Endothelial cell of umbilical vein (primary cell): ENCODE measurements around the gene CREB3L2. TPM values are rescaled to one million over a fixed set of nuclear protein-coding genes. Genes with fewer than 3 reads are reported as not detected.

ENCODE experiments used
- BruUV-seq: library from RNA; stranded (reverse); fragments of 400-500 nt; replicated peaks from 2 replicates; lab custom pipeline; 2021; lab: Mats Ljungman, UMichigan
- CTCF ChIA-PET: fragments of 300-600, 350-600 bp; sonication (Branson Sonifier 250); formaldehyde crosslinking; loops from one replicate; lab custom pipeline; 2021; ENCODE audit warnings: antibody characterized with exemption, inconsistent platforms; lab: Charles Lee
- POLR2A ChIA-PET: fragments of 300-600, 350-600 bp; sonication (Branson Sonifier 250); formaldehyde crosslinking; loops from one replicate; lab custom pipeline; 2021; ENCODE audit warnings: antibody characterized with exemption, inconsistent platforms; lab: Charles Lee
- DNase-seq: peaks from one replicate; pipeline ENCODE4 v3.0.0-alpha.2; 2011; ENCODE audit warnings: low read depth, low spot score
- FAIRE-seq: peaks from 2 replicates; lab custom pipeline; 2011; peaks lifted over from hg19 to GRCh38; lab: Jason Lieb, UNC
- H2AFZ ChIP-seq: 2 replicates; pipeline ENCODE4 v1.6.0; 2012; ENCODE audit warnings: low read depth, low read length, control low read depth, inconsistent platforms
- H3K27ac ChIP-seq: 2 replicates; pipeline ENCODE4 v1.5.1; 2011; ENCODE audit warnings: low read depth, mild to moderate bottlenecking, control low read depth, low read length, moderate library complexity; ENCODE audit not compliant: insufficient read depth
- H3K27me3 ChIP-seq, 2 experiments: 2 replicates each; pipeline versions ENCODE4 v1.6.0 to v1.6.1; 2011; ENCODE audit warnings: low read length in 2 of 2, mixed read lengths in 1 of 2; ENCODE audit not compliant: control insufficient read depth in 2 of 2, insufficient read depth in 2 of 2
- H3K36me3 ChIP-seq, 2 experiments: 2 replicates in 1 of 2; 3 replicates in 1 of 2; pipeline ENCODE4 v1.5.1; 2011; ENCODE audit warnings: low read length in 2 of 2, mild to moderate bottlenecking in 1 of 2, moderate library complexity in 1 of 2; ENCODE audit not compliant: control insufficient read depth in 2 of 2, insufficient read depth in 2 of 2; ENCODE audit errors: extremely low read depth in 1 of 2
- H3K4me1 ChIP-seq: 3 replicates; pipeline ENCODE4 v1.5.1; 2011; ENCODE audit warnings: mild to moderate bottlenecking, low read length; ENCODE audit not compliant: control insufficient read depth, insufficient read depth; ENCODE audit errors: extremely low read depth
- H3K4me2 ChIP-seq: 2 replicates; pipeline ENCODE4 v1.6.1; 2011; ENCODE audit warnings: low read length, control low read depth, mixed read lengths; ENCODE audit not compliant: insufficient read depth
- H3K4me3 ChIP-seq, 3 experiments: fragments of 200-600 bp in 1 of 3; sonication (generic), shearing (Covaris generic) in 1 of 3; replicated peaks in 1 of 3; 2 replicates each; pipeline ENCODE4 v1.5.1; 2011 to 2016; ENCODE audit warnings: control low read depth in 3 of 3, low read length in 3 of 3, mild to moderate bottlenecking in 2 of 3, inconsistent platforms in 1 of 3, low read depth in 1 of 3, moderate library complexity in 1 of 3; ENCODE audit not compliant: insufficient read depth in 1 of 3
- H3K79me2 ChIP-seq: 2 replicates; pipeline ENCODE4 v1.6.0; 2012; ENCODE audit warnings: low read length, inconsistent platforms; ENCODE audit not compliant: control insufficient read depth, insufficient read depth
- H3K9ac ChIP-seq: replicated peaks from 2 replicates; pipeline ENCODE3; 2011; ENCODE audit warnings: low read length, control low read depth; ENCODE audit not compliant: insufficient read depth; ENCODE audit errors: extremely low read depth
- H3K9me1 ChIP-seq: replicated peaks from 3 replicates; pipeline ENCODE4 v1.6.0; 2011; ENCODE audit warnings: mild to moderate bottlenecking, low read length; ENCODE audit not compliant: control insufficient read depth, insufficient read depth; ENCODE audit errors: extremely low read depth
- H3K9me3 ChIP-seq: replicated peaks from 2 replicates; pipeline ENCODE4 v1.5.1; 2012; ENCODE audit warnings: low read length, inconsistent platforms; ENCODE audit not compliant: control insufficient read depth, insufficient read depth
- H4K20me1 ChIP-seq: replicated peaks from 2 replicates; pipeline ENCODE3; 2011; ENCODE audit warnings: mild to moderate bottlenecking, low read length; ENCODE audit not compliant: control insufficient read depth, insufficient read depth; ENCODE audit errors: extremely low read depth
- EZH2 ChIP-seq: IDR thresholded peaks from 2 replicates; pipeline ENCODE4 v1.6.1; 2012; ENCODE audit warnings: borderline replicate concordance, low read depth, mild to moderate bottlenecking, moderate library complexity, low read length, inconsistent platforms; ENCODE audit not compliant: severe bottlenecking
- FOS ChIP-seq: IDR thresholded peaks from 2 replicates; pipeline ENCODE4 v1.6.1; 2011; ENCODE audit warnings: mild to moderate bottlenecking, low read length, moderate library complexity, borderline replicate concordance; ENCODE audit not compliant: insufficient read depth
- JUN ChIP-seq: IDR thresholded peaks from 2 replicates; pipeline ENCODE4 v1.6.1; 2011; ENCODE audit warnings: borderline replicate concordance, low read depth; ENCODE audit not compliant: insufficient read length, insufficient read depth
- MYC ChIP-seq: IDR thresholded peaks from one replicate; pipeline ENCODE4 v1.6.1; 2011; ENCODE audit warnings: mild to moderate bottlenecking, low read depth, low read length
- POLR2A ChIP-seq: IDR thresholded peaks from 2 replicates; pipeline ENCODE4 v1.6.1; 2012; ENCODE audit warnings: low read depth, mild to moderate bottlenecking, control low read depth, low read length
- POLR2AphosphoS5 ChIP-seq: IDR thresholded peaks from 2 replicates; pipeline ENCODE4 v1.6.1; 2012; ENCODE audit warnings: low read depth, mild to moderate bottlenecking, control low read depth, low read length, moderate library complexity; ENCODE audit not compliant: insufficient read depth
- dilution Hi-C: fragments of 300-500 bp; cut with MboI; formaldehyde crosslinking; loops from one replicate; pipeline ENCODE4 v1.15.0; 2019; ENCODE audit warnings: low sequenced_read_pairs; ENCODE audit not compliant: extremely low pct_ligation_motif_present
- intact Hi-C: fragments of 100-400 bp; cut with micrococcal nuclease; formaldehyde crosslinking; loops from one replicate; pipeline ENCODE4 v1.10.0; 2022
- polyA plus RNA-seq, 4 experiments: library from polyadenylated mRNA; depleted of rRNA in 3 of 4; stranded (reverse) in 3 of 4; unstranded in 1 of 4; fragments of >200 nt; gene quantifications; 2 replicates each; pipeline versions ENCODE4 v1.2.1 to v1.2.3, GENCODE V29; 2011 to 2012; ENCODE audit warnings: missing spikeins in 1 of 4
- total RNA-seq: library from RNA; stranded (reverse); gene quantifications from 2 replicates; pipeline ENCODE4 v1.2.3, GENCODE V29; 2021
- TF ChIP-seq, protein P1 (sequence below), 2 donors: IDR thresholded peaks; 1 replicate in 1 of 2; 2 replicates in 1 of 2; pipeline ENCODE4 v1.5.1; 2011; ENCODE audit warnings: low read length in 2 of 2, mild to moderate bottlenecking in 2 of 2, moderate library complexity in 2 of 2, control low read depth in 1 of 2, inconsistent platforms in 1 of 2, low read depth in 1 of 2; ENCODE audit not compliant: insufficient read depth in 1 of 2; ENCODE audit errors: extremely low read depth in 1 of 2
- TF ChIP-seq, protein P2 (sequence below): IDR thresholded peaks from 2 replicates; pipeline ENCODE4 v1.6.1; 2011; ENCODE audit not compliant: insufficient read depth, insufficient read length

Gene CREB3L2
- total and polyA plus RNA-seq, 2 donors (not counting 3 experiments of a cell fraction or from before 2014, with no cell fraction given), result 32.1 to 93.4 TPM

DNA sequence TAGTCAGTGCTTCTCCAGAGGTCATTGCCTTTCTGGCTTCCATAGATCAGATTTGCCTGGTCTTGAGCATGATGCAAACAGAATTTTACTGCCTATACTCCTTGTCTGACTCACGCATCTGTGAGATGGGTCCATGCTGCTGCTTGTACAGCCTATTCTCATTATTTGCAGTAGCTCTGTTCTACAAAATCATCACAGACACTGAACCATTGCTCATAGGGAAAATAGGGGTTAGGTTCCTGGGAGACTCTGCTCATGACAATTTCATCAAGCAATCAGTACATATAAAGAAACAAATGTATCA, 7.4 kb upstream of the CREB3L2 start:
- no peak overlapping the region for H3K4me2 ChIP-seq
- H2AFZ ChIP-seq, result no peak overlapping the region
- intact Hi-C loops (loop anchor here (1.0 to 10.0 kb wide), 4 partner anchors 110 to 1055 kb away; no protein-coding TSS in a partner anchor), dilution Hi-C loops (no loop called here)
- no peak overlapping the region for H3K9ac ChIP-seq
- no peaks in the 10 kb centered on the region for H3K9me1 ChIP-seq
- POLR2A ChIA-PET, result interaction anchor here (0.7 kb wide), 1 partner anchor 107 kb away, joined by 3 read pairs; no protein-coding TSS in a partner anchor
- TF ChIP-seq FOS (no peak), EZH2 (no peak), MYC (no peak), JUN (no peak), POLR2AphosphoS5 (no peak), POLR2A (no peak)
- TF ChIP-seq, protein P1, sequence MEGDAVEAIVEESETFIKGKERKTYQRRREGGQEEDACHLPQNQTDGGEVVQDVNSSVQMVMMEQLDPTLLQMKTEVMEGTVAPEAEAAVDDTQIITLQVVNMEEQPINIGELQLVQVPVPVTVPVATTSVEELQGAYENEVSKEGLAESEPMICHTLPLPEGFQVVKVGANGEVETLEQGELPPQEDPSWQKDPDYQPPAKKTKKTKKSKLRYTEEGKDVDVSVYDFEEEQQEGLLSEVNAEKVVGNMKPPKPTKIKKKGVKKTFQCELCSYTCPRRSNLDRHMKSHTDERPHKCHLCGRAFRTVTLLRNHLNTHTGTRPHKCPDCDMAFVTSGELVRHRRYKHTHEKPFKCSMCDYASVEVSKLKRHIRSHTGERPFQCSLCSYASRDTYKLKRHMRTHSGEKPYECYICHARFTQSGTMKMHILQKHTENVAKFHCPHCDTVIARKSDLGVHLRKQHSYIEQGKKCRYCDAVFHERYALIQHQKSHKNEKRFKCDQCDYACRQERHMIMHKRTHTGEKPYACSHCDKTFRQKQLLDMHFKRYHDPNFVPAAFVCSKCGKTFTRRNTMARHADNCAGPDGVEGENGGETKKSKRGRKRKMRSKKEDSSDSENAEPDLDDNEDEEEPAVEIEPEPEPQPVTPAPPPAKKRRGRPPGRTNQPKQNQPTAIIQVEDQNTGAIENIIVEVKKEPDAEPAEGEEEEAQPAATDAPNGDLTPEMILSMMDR (IDR thresholded peaks at IDR 0.05; ENCODE audit: extremely low read depth in 1 of 2, insufficient read depth in 1 of 2, low read depth in 1 of 2, low read length in 2 of 2), result no peak
- TF ChIP-seq, protein P2, sequence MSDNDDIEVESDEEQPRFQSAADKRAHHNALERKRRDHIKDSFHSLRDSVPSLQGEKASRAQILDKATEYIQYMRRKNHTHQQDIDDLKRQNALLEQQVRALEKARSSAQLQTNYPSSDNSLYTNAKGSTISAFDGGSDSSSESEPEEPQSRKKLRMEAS, result no peak
- no peaks in the 10 kb centered on the region for H4K20me1 ChIP-seq
- CTCF ChIA-PET, result interaction anchor here (0.5 to 12.1 kb wide), 51 partner anchors 9 to 729 kb away, joined by 3 to 360 read pairs (median 5); no protein-coding TSS in a partner anchor
- DNase-seq, result no peak
- H3K27me3 ChIP-seq, result no peaks in the 10 kb centered on the region
- no peaks in the 10 kb centered on the region for H3K36me3 ChIP-seq
- no peak for FAIRE-seq
- H3K79me2 ChIP-seq, result no peaks in the 10 kb centered on the region
- H3K27ac ChIP-seq, result no peak overlapping the region
- no TSS peak for BruUV-seq
- no peak overlapping the region for H3K4me3 ChIP-seq
- no peaks in the 10 kb centered on the region for H3K9me3 ChIP-seq
- H3K4me1 ChIP-seq, result peaks cover 2% of the 10 kb centered on the region
